GM23338 (cell line): ENCODE measurements around the gene OR2A12. TPM values are rescaled to one million over a fixed set of nuclear protein-coding genes. Genes with fewer than 3 reads are reported as not detected.

Experiments
- ATAC-seq: fragments of 200-7000 bp; cut with Tn5 transposase; 3 replicates; pipeline ENCODE4 v1.9.1; 2020
- DNase-seq: peaks from one replicate; pipeline ENCODE4 v3.0.0-alpha.2; 2015; ENCODE audit warnings: low spot score
- H2AFZ ChIP-seq: fragments of 200-600 bp; sonication (generic); 2 replicates; pipeline ENCODE4 v1.8.0; 2016; ENCODE audit warnings: antibody characterized with exemption, mild to moderate bottlenecking, moderate library complexity
- H3F3A ChIP-seq: fragments of 200-600 bp; sonication (generic); replicated peaks from 2 replicates; pipeline ENCODE4 v1.8.0; 2017; ENCODE audit warnings: antibody characterized with exemption, mixed run types, low read depth
- H3K27ac ChIP-seq: fragments of 200-600 bp; sonication (generic); 2 replicates; pipeline ENCODE4 v1.6.1; 2016; ENCODE audit warnings: low read depth
- H3K27me3 ChIP-seq: fragments of 200-600 bp; sonication (generic); 2 replicates; pipeline ENCODE4 v1.8.0; 2016; ENCODE audit warnings: mild to moderate bottlenecking, mixed run types, moderate library complexity; ENCODE audit not compliant: insufficient read depth
- H3K36me3 ChIP-seq: fragments of 200-600 bp; sonication (generic); 2 replicates; pipeline ENCODE4 v1.8.0; 2016; ENCODE audit warnings: mild to moderate bottlenecking; ENCODE audit not compliant: insufficient read depth
- H3K4me1 ChIP-seq: fragments of 200-600 bp; sonication (generic); 2 replicates; pipeline ENCODE4 v1.8.0; 2016; ENCODE audit warnings: mild to moderate bottlenecking, moderate library complexity; ENCODE audit not compliant: insufficient read depth
- H3K4me2 ChIP-seq: fragments of 200-600 bp; sonication (generic); 2 replicates; pipeline ENCODE4 v1.7.1; 2017; ENCODE audit warnings: mixed run types
- H3K4me3 ChIP-seq: fragments of 200-600 bp; sonication (generic); 2 replicates; pipeline ENCODE4 v1.6.1; 2016; ENCODE audit warnings: mixed run types
- H3K79me2 ChIP-seq: fragments of 200-600 bp; sonication (generic); replicated peaks from 2 replicates; pipeline ENCODE4 v1.8.0; 2017; ENCODE audit warnings: mild to moderate bottlenecking; ENCODE audit not compliant: insufficient read depth
- H3K9me2 ChIP-seq: fragments of 200-600 bp; sonication (generic); 2 replicates; pipeline ENCODE4 v1.8.0; 2017; ENCODE audit not compliant: insufficient read depth
- H4K20me1 ChIP-seq: fragments of 200-600 bp; sonication (generic); replicated peaks from 2 replicates; pipeline ENCODE4 v1.8.0; 2017; ENCODE audit warnings: mild to moderate bottlenecking; ENCODE audit not compliant: insufficient read depth
- H3K27ac Mint-ChIP-seq: 2 replicates; pipeline ENCODE4 v1.8.0; 2020; ENCODE audit warnings: inconsistent platforms, mild to moderate bottlenecking, moderate library complexity, mixed read lengths
- H3K27me3 Mint-ChIP-seq: 3 replicates; pipeline ENCODE4 v1.8.0; 2022; ENCODE audit warnings: low read depth, mild to moderate bottlenecking, moderate library complexity, mixed read lengths, inconsistent platforms; ENCODE audit not compliant: insufficient read depth, poor library complexity
- H3K36me3 Mint-ChIP-seq: 3 replicates; pipeline ENCODE4 v1.8.0; 2021; ENCODE audit warnings: low read depth, mild to moderate bottlenecking, inconsistent platforms, moderate library complexity, mixed read lengths
- H3K4me1 Mint-ChIP-seq: 3 replicates; pipeline ENCODE4 v1.8.0; 2020; ENCODE audit warnings: mild to moderate bottlenecking, inconsistent platforms, mixed read lengths
- H3K4me3 Mint-ChIP-seq: 3 replicates; pipeline ENCODE4 v1.8.0; 2021; ENCODE audit warnings: moderate library complexity, mild to moderate bottlenecking, inconsistent platforms, mixed read lengths
- H3K9me3 Mint-ChIP-seq: 3 replicates; pipeline ENCODE4 v1.8.0; 2020; ENCODE audit warnings: moderate library complexity, mild to moderate bottlenecking, inconsistent platforms, mixed read lengths
- EZH2phosphoT487 ChIP-seq: fragments of 200-600 bp; sonication (generic); IDR thresholded peaks from one replicate; pipeline ENCODE4 v1.8.1; 2018; ENCODE audit warnings: antibody characterized with exemption; ENCODE audit not compliant: unreplicated experiment
- POLR2AphosphoS5 ChIP-seq: IDR thresholded peaks from 2 replicates; pipeline ENCODE4 v1.6.1; 2016; ENCODE audit warnings: antibody characterized with exemption, low read depth
- REST ChIP-seq: IDR thresholded peaks from one replicate; pipeline ENCODE4 v1.6.1; 2018; ENCODE audit warnings: antibody characterized with exemption; ENCODE audit not compliant: unreplicated experiment
- ZNF462 ChIP-seq: fragments of 250-450 bp; sonication (Bioruptor Pico); IDR thresholded peaks from 2 replicates; pipeline ENCODE4 v1.5.0; 2020; ENCODE audit warnings: mild to moderate bottlenecking, moderate library complexity
- long read RNA-seq: library from polyadenylated mRNA; unstranded; transcript quantifications from one replicate; pipeline ENCODE4 v2.0.0, GENCODE V29; 2020; ENCODE audit not compliant: unreplicated experiment
- polyA plus RNA-seq: library from polyadenylated mRNA; unstranded; fragments of >200 nt; fragmentation: Nextera tagmentation; extraction: Ambion mirVana; gene quantifications from 2 replicates; pipeline ENCODE4 v1.2.1, GENCODE V29; 2016
- total RNA-seq: library from RNA; depleted of rRNA; stranded (reverse); fragments of >200 nt; shearing (Covaris generic); gene quantifications from 2 replicates; pipeline ENCODE4 v1.2.3, GENCODE V29; 2014; rRNA removed

The OR2A12 gene
- total RNA-seq = not detected in 2 replicates
- not detected in 2 replicates for polyA plus RNA-seq
- long read RNA-seq = 0 reads

GRCh38 chr7:144085978-144086377 lies at the start of gene OR2A12:
Gene OR2A12, plus strand, starts transcription at chr7:144086278. Its CDS starts 8,830 bp downstream, at chr7:144095108.
- H3K27me3 ChIP-seq = no peaks in the 10 kb centered on the region
- H3F3A ChIP-seq = no peaks in the 10 kb centered on the region
- no peaks in the 10 kb centered on the region for H4K20me1 ChIP-seq
- ATAC-seq = no peak
- H3K9me3 Mint-ChIP-seq = peaks cover 5% of the 10 kb centered on the region; the same call in 2 of the 3 replicates
- H3K27me3 Mint-ChIP-seq = no peaks in the 10 kb centered on the region
- H3K4me1 ChIP-seq = no peaks in the 10 kb centered on the region; the same call in 1 of the 2 replicates
- peaks cover 2% of the 10 kb centered on the region; the same call in 1 of the 3 replicates for H3K4me1 Mint-ChIP-seq
- no peak within 1 kb of the TSS for H3K4me3 Mint-ChIP-seq
- H3K36me3 Mint-ChIP-seq = no peaks in the 10 kb centered on the region
- no peaks in the 10 kb centered on the region for H3K9me2 ChIP-seq
- no peak for DNase-seq
- H2AFZ ChIP-seq = no peak within 1 kb of the TSS
- TF ChIP-seq EZH2phosphoT487 (no peak), REST (no peak), POLR2AphosphoS5 (no peak), ZNF462 (CRISPR knock-in tag) (no peak)
- no peak within 1 kb of the TSS for H3K4me3 ChIP-seq
- H3K36me3 ChIP-seq = no peaks in the 10 kb centered on the region
- no peak within 1 kb of the TSS for H3K4me2 ChIP-seq
- H3K27ac ChIP-seq = no peak within 1 kb of the TSS
- no peaks in the 10 kb centered on the region for H3K79me2 ChIP-seq
- no peak within 1 kb of the TSS for H3K27ac Mint-ChIP-seq
